ENCODE results near the gene NHSL2.

NHSL2 gene

DNA sequence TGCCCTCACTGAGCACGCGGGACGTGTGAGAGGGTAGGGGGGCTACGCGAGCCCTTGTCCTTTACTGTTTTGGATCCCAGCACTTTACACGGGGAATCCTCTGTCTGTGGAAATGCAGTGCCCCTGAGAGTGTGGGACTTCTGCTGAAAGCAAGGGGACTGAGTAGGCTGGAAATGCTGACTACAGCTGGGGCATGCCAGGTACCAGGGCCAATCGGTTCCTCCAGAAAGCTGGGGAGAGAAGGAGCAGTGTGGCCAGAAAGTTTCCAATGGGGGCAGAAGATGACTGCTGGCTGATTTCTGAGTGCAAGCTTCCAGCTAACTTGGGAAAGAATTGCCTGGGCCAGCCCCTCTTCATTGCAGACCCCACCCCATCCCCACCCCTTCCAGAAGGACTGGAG is 1.5 kb downstream of the NHSL2 start:
- no peak for TF ChIP-seq CTCF (IDR thresholded peaks at IDR 0.05; ENCODE audit: low read length, missing control alignments)
- DNase-seq (ENCODE audit: low read depth): no peak
- peak overlapping the region; percentile 44 for H3K4me3 ChIP-seq (replicated peaks; ENCODE audit: low read depth, low read length)

DNA sequence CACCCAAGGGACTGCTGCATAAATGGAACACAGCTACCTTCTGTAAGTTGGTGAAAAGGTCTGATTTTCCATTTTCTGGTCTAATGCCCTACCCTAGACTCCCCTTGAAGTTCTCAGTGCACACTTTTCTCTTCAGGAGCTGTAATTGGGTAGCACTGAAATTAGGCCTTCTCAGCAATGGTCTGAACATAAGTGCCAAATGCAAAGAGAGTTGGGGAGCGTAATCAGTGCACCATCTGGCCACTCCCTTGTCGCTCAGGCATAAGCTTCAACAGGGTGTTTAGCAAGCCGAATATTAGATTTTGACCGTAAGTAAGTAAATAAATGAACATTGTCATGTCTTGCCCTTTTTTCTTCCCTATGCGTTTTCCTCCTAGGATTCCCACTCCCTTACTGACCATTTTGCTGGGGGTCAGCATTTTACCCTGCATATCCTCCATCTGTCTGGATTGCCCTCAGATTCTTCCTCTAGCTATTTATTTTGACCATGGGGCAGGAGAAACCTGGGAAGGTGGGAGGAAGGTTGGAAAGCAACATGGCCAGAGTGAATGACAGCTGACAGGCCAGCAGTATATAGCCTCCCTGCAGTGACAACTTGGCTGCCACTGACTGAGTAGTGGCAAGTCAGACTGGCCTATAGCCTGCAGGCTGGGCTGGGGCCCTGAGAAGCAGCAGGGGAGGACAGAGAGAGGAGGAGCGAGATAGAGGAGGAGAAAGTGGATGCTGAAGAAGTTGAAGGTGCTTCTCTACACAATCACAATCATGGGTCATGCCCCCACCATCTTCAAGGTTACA is 2.7 kb downstream of the NHSL2 start:
- DNase-seq (ENCODE audit: low read depth): no peak
- no peak overlapping the region for H3K4me3 ChIP-seq (replicated peaks; ENCODE audit: low read depth, low read length)
- TF ChIP-seq CTCF (IDR thresholded peaks at IDR 0.05; ENCODE audit: low read length, missing control alignments): no peak

DNA sequence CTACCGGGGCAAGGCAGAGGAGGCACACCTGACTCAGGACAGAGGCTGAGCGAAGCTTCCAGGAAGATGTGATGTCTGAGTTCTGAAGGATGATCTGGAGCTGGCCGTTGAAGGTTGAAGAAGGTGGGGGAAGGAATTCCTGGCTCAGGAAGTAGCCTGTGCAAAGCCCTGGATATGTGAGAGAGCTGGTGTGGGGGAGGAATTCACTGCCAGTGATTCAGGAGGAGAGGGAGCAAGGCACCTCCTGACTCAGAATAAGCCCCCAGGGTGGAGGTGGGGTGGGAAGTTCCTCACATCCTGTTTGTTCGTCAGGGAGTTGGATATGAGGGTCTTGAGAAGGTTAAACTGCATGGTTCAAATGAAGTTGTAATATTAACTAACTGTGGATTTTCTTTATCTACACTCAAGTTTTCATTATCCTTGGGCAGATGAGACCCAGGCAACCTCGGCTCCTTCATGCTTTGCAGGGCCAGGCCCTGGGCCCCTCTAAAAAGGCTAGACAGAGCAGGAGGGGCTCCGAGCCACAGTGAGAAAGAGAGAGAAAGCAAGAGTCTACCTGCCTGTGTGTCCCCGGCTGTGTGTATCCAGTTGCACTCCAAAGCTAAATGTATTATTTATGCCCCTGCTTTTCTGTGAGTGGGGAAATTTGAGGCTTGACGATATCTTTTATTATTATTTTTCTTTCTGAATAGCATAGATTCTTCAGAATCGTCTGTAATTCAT is 7.1 kb downstream of the NHSL2 start:
- TF ChIP-seq CTCF (IDR thresholded peaks at IDR 0.05; ENCODE audit: low read length, missing control alignments): no peak
- DNase-seq (ENCODE audit: low read depth): peak; percentile 65
- no peak overlapping the region for H3K4me3 ChIP-seq (replicated peaks; ENCODE audit: low read depth, low read length)

DNA sequence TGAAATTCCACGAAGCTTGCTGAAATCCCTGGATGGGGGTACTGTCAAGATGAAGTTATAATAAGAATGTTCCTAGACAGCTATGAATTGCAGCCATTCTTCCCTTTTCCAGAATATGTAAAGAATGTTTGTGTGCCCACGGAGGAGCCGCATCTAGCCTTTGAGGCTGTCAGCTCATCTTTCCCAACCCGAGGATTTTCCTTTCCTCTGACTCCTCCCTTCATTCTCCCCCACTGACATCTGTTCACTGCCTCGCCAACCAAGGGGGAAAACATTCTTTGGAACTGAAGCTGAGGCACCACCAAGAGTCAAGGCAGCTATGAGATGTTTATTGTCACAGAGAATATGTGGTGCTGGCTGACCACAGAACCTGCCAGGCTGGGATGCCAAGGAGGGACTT is 8.8 kb downstream of the NHSL2 start:
- TF ChIP-seq CTCF (IDR thresholded peaks at IDR 0.05; ENCODE audit: low read length, missing control alignments): no peak
- no peak for DNase-seq (ENCODE audit: low read depth)
- no peak overlapping the region for H3K4me3 ChIP-seq (replicated peaks; ENCODE audit: low read depth, low read length)

GRCh38 chrX:71919886-71920285 is 9.2 kb downstream of the NHSL2 start:
- no peak for DNase-seq (ENCODE audit: low read depth)
- no peak for TF ChIP-seq CTCF (IDR thresholded peaks at IDR 0.05; ENCODE audit: low read length, missing control alignments)
- no peak overlapping the region for H3K4me3 ChIP-seq (replicated peaks; ENCODE audit: low read depth, low read length)

GRCh38 chrX:71922686-71923085 is 12.0 kb downstream of the NHSL2 start:
- H3K4me3 ChIP-seq (replicated peaks; ENCODE audit: low read depth, low read length): no peak overlapping the region
- no peak for TF ChIP-seq CTCF (IDR thresholded peaks at IDR 0.05; ENCODE audit: low read length, missing control alignments)
- DNase-seq (ENCODE audit: low read depth): no peak

Data from fibroblast of pulmonary artery (primary cell).